Amygdala (tissue), 56 donors: Measurements from ENCODE around the gene RICTOR.

Experiments
- DNase-seq, 56 donors: peaks; one replicate each; lab custom pipeline; 2025; lab: John Stamatoyannopoulos, UW

Gene RICTOR

GRCh38 chr5:38948501-38948900 is 125.7 kb downstream of the RICTOR start:
- no peak for DNase-seq

- no peak for DNase-seq
These were observed 129.9 kb downstream of the RICTOR start for GRCh38 chr5:38944282-38944681.

- no peak for DNase-seq
These were observed 132.3 kb downstream of the RICTOR start for GRCh38 chr5:38941912-38942311.

- DNase-seq = no peak
These were observed 133.9 kb downstream of the RICTOR start for GRCh38 chr5:38940230-38940858.

GRCh38 chr5:38938973-38939372 is 135.2 kb downstream of the RICTOR start:
- DNase-seq = no peak

- no peak for DNase-seq
These were observed 135.8 kb downstream of the RICTOR start for GRCh38 chr5:38938424-38938823.

GRCh38 chr5:38936269-38936668 is 137.9 kb downstream of the RICTOR start:
- no peak for DNase-seq

GRCh38 chr5:38935437-38935836 is 138.8 kb downstream of the RICTOR start:
- no peak for DNase-seq

- DNase-seq = no peak
These were observed 141.3 kb downstream of the RICTOR start for GRCh38 chr5:38932854-38933408.

- DNase-seq = no peak
These were observed 142.5 kb downstream of the RICTOR start for GRCh38 chr5:38931731-38932130.

- no peak for DNase-seq
These were observed 144.4 kb downstream of the RICTOR start for GRCh38 chr5:38929838-38930237.

GRCh38 chr5:38927470-38927869 is 146.7 kb downstream of the RICTOR start:
- no peak for DNase-seq

- DNase-seq = no peak
These were observed 148.1 kb downstream of the RICTOR start for GRCh38 chr5:38926121-38926520.

- DNase-seq = no peak
These were observed 148.9 kb downstream of the RICTOR start for GRCh38 chr5:38925154-38925925.

- DNase-seq = no peak
These were observed 150.3 kb downstream of the RICTOR start for GRCh38 chr5:38923661-38924451.

GRCh38 chr5:38922199-38922598 is 152.0 kb downstream of the RICTOR start:
- peak in 28 of 56 donors; percentile 1 to 61 (median 16) for DNase-seq

- no peak for DNase-seq
These were observed 153.0 kb downstream of the RICTOR start for GRCh38 chr5:38921174-38921573.

- DNase-seq = peak in 1 of 56 donors; percentile 0
These were observed 157.4 kb downstream of the RICTOR start for GRCh38 chr5:38916802-38917201.

- no peak for DNase-seq
These were observed 160.5 kb downstream of the RICTOR start for GRCh38 chr5:38913714-38914113.

GRCh38 chr5:38911933-38912332 is 162.3 kb downstream of the RICTOR start:
- DNase-seq = no peak

- DNase-seq = no peak
These were observed 167.7 kb downstream of the RICTOR start for GRCh38 chr5:38906503-38906902.
